ENCODE measurements around the gene TMEM54.

- TF ChIP-seq POLR2AphosphoS5 (IDR thresholded peaks at IDR 0.05) (no peak), POLR2A (IDR thresholded peaks at IDR 0.05) (no peak)
- TF ChIP-seq, protein P1, sequence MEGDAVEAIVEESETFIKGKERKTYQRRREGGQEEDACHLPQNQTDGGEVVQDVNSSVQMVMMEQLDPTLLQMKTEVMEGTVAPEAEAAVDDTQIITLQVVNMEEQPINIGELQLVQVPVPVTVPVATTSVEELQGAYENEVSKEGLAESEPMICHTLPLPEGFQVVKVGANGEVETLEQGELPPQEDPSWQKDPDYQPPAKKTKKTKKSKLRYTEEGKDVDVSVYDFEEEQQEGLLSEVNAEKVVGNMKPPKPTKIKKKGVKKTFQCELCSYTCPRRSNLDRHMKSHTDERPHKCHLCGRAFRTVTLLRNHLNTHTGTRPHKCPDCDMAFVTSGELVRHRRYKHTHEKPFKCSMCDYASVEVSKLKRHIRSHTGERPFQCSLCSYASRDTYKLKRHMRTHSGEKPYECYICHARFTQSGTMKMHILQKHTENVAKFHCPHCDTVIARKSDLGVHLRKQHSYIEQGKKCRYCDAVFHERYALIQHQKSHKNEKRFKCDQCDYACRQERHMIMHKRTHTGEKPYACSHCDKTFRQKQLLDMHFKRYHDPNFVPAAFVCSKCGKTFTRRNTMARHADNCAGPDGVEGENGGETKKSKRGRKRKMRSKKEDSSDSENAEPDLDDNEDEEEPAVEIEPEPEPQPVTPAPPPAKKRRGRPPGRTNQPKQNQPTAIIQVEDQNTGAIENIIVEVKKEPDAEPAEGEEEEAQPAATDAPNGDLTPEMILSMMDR (IDR thresholded peaks at IDR 0.05): no peak
Measured at GRCh38 chr1:32926562-32926961, 25.4 kb upstream of the TMEM54 start.

Data from transverse colon (tissue), 4 donors.